Stromal cell of bone marrow (primary cell): ENCODE measurements around the gene YPEL2.
"Not testable (repeated sequence)": the region's sequence is repeated elsewhere in the genome, so short reads cannot be mapped to it uniquely, and the experiment has no call there.

ENCODE experiments used
- DNase-seq: peaks from one replicate; pipeline ENCODE4 v3.0.0-alpha.2; 2012; ENCODE audit warnings: low read depth

The YPEL2 gene, protein sequence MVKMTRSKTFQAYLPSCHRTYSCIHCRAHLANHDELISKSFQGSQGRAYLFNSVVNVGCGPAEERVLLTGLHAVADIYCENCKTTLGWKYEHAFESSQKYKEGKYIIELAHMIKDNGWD

DNA sequence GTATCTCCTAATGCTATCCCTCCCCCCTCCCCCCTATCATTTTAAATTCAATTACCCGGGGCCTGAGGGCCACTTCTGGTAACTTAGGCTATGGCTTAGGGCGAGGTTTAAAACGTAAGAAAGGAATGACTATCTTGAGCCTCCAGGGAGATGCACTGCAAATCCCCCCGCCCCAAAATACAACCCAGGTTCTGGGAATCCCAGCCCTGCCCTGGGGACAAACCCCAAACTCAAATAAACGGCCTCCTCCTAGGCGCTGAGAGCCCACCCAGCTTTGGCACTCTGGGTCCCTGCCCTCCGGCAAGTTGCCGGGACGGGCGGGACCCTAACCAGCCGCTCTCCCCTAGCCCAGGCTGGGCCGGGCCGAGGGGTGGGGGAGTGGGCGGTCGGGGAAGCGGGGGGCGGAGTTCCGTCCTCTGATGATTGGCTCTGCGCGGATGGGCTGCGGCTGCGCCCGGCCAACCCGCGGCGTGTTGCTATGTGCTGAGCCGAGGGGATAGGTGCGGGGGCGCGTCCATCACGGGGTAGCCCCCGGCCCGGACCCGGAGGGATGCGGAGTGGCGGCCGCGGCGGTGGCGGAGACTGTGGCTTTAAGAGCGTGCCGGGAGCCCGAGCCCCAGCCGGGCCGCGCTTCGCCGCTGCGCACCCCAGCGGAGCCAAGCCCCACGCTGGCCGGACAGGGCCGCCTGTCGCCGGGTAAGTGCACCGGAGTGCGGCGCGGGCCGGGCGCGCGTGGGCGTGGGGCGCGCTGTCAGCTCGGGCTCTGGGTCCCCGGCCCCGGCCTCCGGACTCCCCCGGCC is at the start of gene YPEL2:
TSS of gene YPEL2 (plus strand) at position 527 of the 800 bp plus-strand sequence. CDS start 21,755 bp downstream, outside the sequence.
- peak; percentile 86 for DNase-seq

DNA sequence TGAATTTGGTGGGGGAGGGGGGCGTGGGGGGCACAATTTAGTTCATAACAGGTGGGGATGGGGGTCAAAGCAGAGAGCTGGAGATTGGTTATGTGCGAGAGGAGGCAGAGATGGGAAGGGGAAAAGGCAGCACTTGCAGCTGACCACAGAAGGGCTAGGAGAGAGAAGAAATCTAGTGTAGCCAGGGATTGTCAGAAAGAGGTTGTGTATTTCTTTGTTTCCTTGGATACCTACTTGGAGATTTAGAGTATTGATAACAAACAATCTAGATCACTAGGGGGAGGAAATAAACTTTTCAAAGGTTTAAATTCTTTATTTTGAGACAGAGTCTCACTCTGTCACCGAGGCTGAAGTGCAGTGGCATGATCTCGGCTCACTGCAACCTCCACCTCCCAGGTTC is 47.1 kb upstream of the YPEL2 start:
- no peak for DNase-seq

DNA sequence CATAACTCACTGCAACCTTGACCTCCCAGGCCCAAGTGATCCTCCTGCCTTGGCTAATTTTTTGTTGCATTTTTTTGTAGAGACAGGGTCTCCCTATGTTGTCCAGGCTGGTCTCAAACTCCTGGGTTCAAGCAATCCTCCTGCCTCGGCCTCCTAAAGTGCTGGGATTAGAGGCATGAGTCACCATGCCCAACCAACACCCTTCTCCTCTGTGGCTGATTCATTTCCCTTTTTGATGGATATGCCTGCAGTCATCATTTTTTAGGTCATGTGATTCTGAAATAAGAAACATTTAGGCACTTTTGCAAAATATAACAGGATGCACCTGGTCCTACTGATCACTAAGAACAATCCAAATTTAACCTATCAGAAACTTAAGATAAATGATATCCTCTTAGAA is 44.0 kb upstream of the YPEL2 start:
- DNase-seq = peak; percentile 34

DNA sequence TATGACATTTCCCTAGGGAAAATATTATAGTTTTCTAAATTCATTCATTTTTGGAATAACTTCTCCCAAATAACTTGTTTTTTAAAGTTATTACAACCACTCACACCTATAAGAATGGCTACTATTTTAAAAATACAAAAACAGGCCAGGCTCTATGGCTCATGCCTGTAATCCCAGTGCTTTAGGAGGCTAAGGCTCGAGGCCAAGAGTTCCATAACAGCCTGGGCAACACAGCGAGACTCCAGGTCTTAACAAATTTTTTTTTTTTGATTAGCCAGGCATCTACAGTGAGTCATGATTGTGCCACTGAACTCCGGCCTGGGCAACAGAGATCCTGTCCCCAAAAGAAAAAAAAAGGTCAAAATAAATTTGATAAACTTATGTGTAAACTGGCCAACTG is 43.6 kb upstream of the YPEL2 start:
- no peak for DNase-seq

DNA sequence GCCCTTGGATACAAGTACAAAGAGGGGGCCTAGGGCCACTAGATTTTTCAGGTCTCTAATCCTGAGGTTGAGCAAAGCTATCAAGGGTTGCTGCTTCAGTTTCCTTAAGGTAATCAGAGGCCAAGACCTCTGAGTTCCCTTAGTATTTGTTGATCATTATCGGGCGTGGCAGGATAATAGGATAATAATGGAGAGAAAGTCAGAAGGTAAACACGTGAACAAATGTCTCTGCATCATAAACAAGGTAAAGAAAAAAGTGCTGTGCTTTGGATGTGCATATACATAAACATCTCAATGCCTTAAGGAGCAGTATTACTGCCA is 41.5 kb upstream of the YPEL2 start:
- no peak for DNase-seq

DNA sequence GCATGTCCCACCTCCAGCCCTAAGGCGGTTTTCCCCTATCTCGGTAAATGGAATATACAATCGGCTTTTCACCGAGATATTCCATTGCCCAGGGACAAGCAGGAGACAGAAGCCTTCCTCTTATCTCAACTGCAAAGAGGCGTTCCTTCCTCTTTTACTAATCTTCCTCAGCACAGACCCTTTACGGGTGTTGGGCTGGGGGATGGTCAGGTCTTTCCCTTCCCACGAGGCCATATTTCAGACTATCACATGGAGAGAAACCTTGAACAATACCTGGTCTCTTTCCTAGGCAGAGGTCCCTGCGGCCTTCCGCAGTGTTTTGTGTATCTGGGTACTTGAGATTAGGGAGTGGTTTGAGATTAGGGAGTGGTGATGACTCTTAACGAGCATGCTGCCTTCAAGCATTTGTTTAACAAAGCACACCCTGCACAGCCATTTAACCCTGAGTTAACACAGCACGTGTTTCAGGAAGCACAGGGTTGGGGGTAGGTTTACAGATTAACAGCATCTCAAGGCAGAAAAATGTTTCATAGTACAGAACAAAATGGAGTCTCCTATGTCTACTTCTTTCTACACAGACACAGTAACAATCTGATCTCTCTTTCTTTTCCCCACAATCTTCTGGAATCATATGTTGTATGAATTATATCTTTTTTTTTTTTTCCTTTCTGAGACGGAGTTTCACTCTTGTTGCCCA is 41.0 kb upstream of the YPEL2 start:
- not testable (repeated sequence) for DNase-seq

DNA sequence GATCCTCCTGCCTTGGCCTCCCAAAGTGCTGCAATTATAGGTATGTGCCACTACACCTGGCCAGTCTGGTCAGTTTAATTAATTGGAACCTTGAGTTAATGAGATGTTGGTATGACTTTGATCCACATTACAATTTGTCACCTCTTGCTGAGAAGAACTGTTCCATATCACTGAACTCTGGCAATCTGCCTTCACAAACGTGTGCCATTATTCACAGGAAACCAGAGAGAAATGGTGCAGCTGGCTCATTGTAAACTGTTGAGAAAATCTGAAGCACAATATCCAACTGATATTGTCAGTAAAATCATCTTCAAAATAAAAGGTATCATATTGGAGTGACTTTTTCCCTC is 39.3 kb upstream of the YPEL2 start:
- DNase-seq = no peak

DNA sequence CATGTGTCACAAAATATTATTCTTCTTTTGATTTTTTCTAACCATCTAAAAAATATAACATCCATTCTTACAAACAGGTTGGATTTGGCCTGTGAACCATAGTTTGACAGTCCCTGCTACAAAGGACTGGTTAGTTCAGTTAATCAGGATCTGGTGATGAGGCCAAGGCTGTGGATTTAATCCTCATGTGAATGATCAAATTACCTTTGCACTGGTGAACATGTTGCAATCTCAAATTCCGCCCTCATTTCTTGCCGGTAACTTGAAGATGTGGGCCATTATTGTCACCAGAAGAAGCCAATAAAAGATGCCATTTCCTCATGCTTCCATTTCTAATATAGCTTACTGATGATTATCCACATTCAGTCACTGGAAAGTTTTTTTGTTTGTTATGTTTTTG is 35.3 kb upstream of the YPEL2 start:
- no peak for DNase-seq

DNA sequence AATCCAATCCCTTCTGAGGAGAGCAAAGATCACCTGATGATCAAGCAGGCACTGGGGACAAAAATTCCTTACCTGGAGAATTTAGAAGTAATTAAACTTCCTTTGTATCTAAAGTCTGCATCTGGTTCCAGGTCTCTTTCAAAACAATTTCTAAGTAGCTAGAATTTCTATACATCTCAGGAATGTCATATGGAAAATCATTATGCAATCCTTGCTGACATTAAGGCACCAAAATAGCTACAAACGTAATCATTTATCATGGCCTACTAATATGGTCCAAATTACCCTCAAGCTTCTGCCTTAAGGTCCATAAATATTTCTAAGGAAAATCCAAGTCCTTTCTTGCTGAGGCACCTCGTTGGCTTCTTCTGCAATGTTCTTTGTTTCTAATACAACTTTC is 32.9 kb upstream of the YPEL2 start:
- DNase-seq = no peak

DNA sequence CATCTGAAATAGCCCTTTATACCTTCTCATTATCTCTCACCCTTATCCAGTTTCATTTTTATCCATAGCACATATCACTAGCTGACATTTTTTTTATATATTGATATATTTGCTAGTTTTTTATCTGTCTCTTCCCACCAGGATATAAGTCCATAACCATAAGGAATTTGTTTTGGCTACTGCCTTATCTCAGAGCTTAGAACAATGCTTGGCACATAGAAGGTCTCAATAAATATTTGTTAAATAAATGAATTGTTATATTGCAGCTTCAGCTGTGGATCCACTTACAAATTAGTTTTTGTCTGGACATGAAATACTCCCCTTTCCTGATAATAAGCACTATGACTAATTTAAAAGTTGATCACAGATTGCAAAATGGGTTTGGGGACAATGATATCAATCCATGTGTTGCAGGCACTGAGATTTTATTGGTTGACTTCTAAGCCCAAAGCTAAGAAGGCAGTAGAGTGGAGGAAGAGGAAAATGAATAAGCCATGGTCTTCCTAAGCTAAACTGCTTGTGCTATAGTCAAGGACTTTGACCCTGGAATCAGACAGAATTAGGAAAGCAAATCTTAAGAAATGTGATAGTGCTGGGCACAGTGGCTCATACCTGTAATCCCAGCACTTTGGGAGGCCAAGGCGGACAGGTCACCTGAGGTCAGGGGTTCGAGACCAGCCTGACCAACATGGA is 31.9 kb upstream of the YPEL2 start:
- no peak for DNase-seq

DNA sequence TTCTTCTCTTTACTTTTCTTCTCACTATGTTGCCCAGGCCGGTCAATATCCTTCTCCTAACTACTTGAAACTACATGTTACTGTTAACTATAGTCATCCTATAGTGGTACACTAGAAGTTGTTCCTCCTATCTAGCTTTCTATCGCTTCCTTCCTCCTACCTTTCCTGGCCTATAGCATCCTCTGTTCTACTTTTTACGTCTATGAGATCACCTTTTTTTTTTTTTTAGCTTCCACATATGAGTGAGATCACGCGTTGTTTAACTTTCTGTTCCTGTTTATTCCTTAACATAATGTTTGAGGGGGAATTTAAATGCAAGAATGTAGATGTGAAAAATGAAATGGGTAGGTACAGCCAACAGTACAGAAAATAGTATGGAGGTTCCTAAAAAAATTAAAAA is 30.5 kb upstream of the YPEL2 start:
- DNase-seq = no peak

DNA sequence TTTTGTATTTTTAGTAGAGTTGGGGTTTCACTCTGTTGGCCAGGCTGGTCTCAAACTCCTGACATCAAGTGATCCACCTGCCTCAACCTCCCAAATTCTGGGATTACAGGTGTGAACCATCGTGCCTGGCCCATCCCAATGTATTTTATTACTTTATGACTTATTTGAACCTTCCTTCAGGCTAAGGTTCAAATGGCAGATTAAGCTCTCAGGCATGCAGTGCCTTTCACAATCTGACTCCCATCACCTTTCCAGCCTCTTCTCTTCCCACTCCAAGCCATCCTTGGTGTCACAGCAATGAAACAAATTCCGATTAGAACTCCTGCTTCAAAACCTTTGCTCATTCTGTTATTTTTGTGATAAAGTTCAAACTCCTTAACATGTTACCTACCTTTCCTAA is 26.6 kb upstream of the YPEL2 start:
- DNase-seq = no peak

DNA sequence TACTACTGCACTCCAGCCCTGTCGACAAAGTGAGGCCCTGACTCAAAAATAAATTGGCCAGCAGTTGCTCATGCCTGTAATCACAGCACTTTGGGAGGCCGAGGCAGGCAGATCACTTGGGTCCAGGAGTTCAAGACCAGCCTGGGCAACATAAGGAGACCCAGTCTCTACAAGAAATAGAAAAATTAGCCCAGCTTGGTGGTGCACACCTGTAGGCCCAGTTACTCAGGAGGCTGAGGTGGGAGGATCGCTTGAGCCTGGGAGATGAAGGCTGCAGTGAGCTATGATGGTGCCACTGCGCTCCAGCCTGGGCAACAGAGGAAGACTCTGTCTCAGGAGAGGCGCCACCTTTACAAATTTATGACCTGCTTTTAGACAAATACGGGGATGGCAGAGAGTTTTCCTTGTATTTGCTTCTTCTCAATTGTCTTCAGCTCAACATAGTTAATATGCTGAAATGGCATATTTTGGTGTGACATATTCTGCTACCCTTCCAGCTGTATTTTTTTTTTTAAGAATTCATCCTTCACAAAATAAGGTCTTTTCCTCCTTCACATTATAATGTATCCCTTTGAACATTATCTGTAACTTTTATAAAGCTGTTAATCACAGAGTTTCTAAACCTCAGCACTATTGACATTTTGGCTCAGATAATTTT is 21.1 kb upstream of the YPEL2 start:
- no peak for DNase-seq

DNA sequence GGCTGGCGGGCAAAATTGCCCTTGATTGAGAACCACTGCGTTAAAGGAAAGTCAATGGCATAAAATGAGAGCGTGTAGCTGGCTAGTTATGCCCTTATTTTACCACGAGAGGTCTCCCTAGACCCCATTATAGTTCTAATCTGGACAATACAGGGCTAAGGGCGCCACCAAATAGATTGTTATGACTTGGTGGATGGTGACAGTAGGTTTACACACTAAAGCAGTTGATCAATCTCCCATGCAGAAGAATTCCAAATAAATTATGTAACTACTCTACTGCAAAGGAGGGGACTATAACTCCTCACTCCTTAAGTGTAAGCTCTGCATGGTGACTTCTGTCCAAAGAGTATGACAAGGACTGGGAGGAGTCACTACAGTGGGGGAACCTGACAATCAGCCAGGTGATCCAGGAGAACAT is 20.4 kb upstream of the YPEL2 start:
- peak; percentile 39 for DNase-seq

DNA sequence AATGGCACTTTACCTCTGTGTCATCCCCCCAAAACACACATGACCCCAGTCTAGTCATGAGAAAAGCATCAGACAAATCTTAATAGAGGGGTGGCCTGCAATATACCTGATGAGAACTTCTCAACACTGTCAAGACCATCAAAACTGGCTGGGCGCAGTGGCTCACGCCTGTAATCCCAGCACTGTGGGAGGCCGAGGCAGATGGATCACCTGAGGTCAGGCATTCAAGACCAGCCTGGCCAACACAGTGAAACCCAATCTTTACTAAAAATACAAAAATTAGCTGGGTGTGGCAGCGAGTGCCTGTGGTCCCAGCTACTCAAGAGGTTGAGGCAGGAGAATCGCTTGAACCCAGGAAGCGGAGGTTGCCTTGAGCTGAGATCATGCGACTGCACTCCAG is 19.9 kb upstream of the YPEL2 start:
- DNase-seq = not testable (repeated sequence)

DNA sequence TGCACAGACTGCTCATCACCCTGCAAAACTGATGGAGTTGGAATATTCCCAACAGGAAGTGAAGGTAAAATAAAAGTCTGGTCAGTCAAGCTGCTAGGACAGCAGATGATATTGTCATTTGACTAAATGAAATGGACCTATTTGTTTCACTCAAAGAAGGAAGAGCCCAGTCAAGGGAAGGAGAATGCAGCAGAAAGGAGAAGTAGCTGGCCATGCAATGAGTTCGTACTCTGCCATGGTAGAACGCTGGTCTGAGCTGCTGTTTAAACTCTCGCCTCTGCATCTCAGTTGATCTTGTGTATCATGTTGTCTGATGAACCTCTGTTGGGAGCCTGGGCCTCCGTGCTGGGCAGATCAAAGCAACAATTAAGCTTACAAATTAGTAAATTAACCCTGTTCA is 15.6 kb upstream of the YPEL2 start:
- DNase-seq = no peak

DNA sequence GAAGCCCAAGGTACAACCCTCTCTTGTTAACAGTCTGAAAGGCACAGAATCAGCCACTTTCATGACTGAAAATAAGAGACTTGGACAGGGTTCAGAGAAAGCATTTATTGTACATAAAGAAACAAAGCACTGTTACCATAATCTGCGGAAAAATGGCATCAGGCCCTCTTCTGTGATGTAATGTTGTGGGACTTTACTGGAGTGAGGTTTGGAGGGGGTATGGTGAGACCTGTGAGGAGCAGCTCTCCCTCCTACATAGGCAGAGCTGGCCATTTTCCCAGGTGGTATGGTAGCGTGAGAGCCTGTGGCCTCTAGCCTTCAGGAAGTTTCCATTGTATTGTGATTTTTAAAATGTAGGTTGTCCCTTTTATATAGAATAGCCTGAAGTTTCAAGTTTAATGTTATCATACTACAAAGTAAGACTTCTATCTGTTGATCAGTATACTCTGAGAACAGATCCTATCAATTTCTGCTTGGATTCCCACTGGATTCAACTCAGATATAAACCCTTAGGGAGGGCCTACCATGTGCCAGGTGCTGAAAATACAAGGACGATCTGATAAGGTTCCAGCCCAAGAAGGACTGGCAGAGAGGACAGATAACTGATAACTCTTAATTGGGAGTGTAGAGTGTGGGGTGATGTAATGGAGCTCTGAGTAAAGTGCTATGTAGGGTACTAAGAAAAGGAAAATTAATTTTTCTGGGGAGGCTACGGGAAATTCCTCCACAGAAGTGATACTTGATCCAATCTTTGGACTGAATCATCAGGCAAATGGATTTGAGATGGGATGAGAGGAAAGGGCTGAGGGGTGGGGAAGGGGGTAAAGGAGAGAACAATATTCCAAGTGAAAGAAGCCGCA is 4.1 kb upstream of the YPEL2 start:
- DNase-seq = no peak

DNA sequence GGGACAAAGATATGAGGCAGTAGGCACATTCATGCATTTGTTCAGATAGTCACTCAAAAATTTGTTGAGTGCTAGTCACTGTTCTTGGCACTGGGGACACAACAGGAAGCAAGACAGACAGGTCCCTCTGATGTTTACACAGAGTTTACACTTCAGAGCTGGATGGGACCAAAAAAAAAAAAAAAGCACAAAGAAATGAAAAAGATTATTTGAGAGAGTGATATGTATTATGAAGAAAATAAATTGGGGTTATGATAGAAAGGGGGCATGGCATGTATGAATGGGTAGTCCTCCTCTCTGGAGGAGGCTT is 3.5 kb upstream of the YPEL2 start:
- DNase-seq = no peak

DNA sequence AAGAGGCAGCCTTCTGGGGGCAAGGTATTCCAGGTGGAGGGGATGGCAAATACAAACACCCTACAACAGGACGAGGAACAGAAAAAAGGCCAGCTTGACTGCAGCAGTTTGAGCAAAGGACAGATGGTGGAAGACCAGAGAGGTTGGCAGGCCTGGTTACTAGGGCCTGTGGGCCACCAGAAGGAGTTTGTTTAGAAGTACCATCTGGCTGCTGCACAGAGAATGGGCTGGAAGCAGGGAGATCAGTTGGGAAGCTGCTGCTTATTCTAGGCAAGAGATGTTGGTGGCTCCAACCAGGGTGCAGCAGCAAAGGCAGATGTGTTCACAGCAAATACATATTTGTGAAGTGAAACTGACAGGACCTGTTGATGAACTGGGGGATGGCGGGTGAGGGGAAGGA is 2.9 kb upstream of the YPEL2 start:
- DNase-seq = no peak

DNA sequence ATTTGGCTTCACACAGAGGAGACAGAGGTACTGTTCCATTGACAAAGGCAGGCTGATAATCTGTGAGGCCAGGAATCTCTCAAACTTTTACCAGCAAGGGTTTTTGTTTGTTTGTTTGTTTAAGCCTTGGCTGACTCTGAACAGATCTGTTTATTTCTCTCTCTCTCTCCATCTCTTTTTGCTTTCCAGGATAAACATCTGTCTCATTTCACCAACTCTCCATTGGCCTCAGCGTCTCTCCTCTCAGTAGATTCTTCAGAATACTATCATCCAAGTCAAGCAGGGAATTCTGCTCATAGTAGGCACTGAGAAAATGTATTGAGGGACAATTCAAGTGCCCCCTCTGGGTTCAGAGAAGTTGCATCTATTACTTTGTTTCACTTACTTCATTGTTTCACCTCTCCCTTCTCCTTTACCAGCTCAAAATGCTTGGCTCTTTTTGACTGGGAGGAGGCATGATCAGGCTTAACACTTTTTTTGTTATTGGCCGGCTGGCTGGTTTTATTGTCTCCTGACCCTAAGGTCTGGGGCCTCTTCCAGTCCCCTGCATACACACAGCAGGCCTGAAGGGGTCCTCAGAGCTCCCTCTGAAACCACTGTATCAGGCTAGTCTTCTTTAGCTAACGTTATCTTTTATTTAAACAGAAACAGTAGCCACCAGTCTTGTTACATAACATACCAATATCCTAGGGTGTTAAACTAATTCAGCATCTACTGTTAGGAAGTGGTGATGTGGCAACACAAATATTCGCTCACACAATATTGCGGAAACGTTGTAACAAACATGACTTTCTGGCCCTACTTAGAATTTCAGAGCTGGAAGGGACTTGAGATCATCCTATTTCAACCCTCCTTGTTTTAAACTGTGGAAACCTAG is 2.0 kb upstream of the YPEL2 start:
- DNase-seq = peak; percentile 66
